T-helper 1 cell treated with Interleukin-12 subunit alpha and Interleukin-12 subunit beta and Interleukin-4 antibody, amounts not matched to agents 30 μg/mL and 1 μg/mL, for 36 hours (primary cell): ENCODE results near the gene HLCS.
"Not testable (repeated sequence)": the region's sequence is repeated elsewhere in the genome, so short reads cannot be mapped to it uniquely, and the experiment has no call there.

Experiments used
- H3K27ac Mint-ChIP-seq: one replicate; pipeline ENCODE4 v1.8.0; 2021; ENCODE audit warnings: mild to moderate bottlenecking, mixed read lengths
- H3K27me3 Mint-ChIP-seq: one replicate; pipeline ENCODE4 v1.8.0; 2021; ENCODE audit warnings: low read depth, mixed read lengths
- H3K36me3 Mint-ChIP-seq: one replicate; pipeline ENCODE4 v1.8.0; 2021; ENCODE audit warnings: low read depth, mixed read lengths
- H3K4me1 Mint-ChIP-seq: one replicate; pipeline ENCODE4 v1.8.0; 2021; ENCODE audit warnings: low read depth, mixed read lengths
- H3K4me3 Mint-ChIP-seq: one replicate; pipeline ENCODE4 v1.8.0; 2021; ENCODE audit warnings: mild to moderate bottlenecking, moderate library complexity, mixed read lengths
- H3K9me3 Mint-ChIP-seq: one replicate; pipeline ENCODE4 v1.8.0; 2021; ENCODE audit warnings: mixed read lengths

Gene HLCS

DNA sequence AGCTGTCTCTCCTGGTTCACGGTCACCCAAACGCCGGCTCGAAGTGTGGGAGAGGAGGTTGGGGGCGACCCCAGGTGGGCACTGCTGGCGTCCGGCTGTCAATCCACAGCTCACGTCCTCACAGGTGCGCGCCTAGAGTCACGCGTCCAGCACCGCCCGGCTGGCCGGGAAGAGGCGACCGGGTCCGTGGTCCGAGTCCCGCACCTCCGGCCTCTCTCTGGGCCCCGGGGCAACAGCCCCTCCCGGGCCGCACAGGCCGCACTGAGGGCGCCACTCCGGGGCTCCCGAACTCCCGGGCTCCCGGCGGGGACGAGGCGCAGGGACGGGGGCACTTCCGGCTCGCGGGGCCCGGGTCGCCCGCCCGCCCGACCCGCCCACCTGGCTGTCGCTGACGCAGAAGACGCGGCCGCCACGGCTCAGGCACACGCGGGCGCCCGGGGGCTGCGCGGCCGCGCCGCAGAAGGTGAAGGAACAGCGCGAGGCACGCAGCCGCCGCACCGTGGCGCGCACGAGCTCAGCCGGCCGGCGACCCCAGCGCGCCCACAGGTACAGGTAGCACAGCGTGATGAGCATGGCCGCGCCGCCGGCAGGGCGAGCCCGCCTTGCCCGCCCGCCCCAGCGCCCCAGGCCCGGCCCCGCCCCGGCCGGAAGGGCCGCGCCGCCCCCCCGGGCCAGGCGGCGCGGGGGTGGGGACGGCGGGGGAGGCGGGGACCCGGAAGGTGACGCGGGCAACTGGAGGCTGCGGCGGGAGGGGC lies at the start of gene HLCS:
Gene HLCS, minus strand, starts transcription at position 604 of the 755 bp plus-strand sequence. Its CDS starts 31 bp downstream, at position 573.
- Mint-ChIP-seq H3K4me1 (peaks cover 19% of the 10 kb centered on the region), H3K36me3 (peaks cover 6% of the 10 kb centered on the region), H3K27ac (peak within 1 kb of the TSS; percentile 94), H3K9me3 (no peaks in the 10 kb centered on the region), H3K27me3 (no peaks in the 10 kb centered on the region), H3K4me3 (peak within 1 kb of the TSS; percentile 87)

GRCh38 chr21:37009740-37010341 lies 43.4 kb upstream of the HLCS start:
- no peaks in the 10 kb centered on the region for H3K36me3 Mint-ChIP-seq
- peaks cover 39% of the 10 kb centered on the region for H3K27me3 Mint-ChIP-seq
- no peak overlapping the region for H3K27ac Mint-ChIP-seq
- H3K9me3 Mint-ChIP-seq = no peaks in the 10 kb centered on the region
- peak overlapping the region; percentile 52 for H3K4me3 Mint-ChIP-seq
- peaks cover 8% of the 10 kb centered on the region for H3K4me1 Mint-ChIP-seq

DNA sequence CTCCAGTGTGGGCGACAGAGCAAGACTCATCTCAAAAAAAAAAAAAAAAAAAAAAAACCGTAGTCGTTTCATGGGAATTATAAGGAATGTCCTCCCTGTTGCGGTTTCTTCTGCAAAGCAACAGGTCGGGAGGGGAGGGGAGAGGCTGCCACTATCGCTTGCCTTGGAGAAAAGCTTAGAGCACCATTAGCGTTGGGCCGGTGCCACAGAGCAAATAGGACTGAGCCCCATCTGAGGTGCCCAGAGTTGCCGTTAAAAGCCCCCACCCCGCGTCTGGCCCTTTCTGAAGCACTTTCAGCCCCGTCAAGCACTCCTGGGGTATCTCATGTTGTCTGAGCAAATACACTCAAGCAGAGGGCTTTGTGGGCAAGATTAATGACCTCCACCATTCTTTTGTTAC lies 42.3 kb upstream of the HLCS start:
- H3K4me3 Mint-ChIP-seq = no peak overlapping the region

DNA sequence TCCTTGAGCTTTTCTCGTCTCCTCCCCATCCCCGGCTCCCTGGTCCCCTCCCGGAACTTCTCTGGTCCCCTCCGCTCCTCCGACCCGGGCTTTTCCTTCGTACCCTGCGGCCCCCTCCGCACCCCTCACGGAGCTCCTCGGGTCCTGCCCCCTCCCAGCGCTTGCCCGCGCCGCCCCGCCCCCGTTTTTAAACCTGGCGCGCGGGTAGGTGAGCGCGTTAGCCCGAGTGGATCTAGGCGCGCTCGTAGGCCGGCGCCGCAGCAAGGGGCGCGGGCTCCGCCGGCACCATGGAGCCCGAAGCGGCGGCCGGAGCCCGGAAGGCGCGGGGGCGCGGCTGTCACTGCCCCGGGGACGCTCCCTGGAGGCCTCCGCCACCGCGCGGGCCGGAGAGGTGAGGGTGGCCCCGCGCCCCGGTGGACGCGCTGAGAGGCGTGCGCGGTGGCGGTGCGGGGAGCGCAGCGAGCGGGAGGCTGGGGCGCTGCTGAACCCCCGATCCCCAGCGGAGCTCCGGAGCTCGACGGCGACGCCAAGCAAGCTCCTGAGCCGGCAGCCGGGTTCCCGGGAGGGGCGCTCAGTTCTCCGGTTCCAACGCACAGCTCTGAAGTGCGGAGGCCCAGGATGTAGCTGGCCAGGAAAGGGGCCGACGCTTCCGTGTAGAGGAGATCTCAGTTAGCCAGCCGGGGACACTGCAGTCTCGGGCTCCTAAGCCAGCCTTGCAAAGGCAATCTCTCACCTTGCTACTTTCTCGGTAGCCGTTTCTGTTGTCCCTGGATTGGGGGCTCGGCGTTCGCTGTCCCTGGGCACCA lies 40.2 kb upstream of the HLCS start, which contains the start of gene RIPPLY3:
Gene RIPPLY3, plus strand, starts transcription at position 217 of the 806 bp plus-strand sequence. Its CDS starts 71 bp downstream, at position 288.
- peaks cover 8% of the 10 kb centered on the region for H3K4me1 Mint-ChIP-seq
- no peak within 1 kb of the TSS for H3K27ac Mint-ChIP-seq
- no peaks in the 10 kb centered on the region for H3K36me3 Mint-ChIP-seq
- peak within 1 kb of the TSS; percentile 66 for H3K4me3 Mint-ChIP-seq
- H3K9me3 Mint-ChIP-seq = no peaks in the 10 kb centered on the region
- H3K27me3 Mint-ChIP-seq = peaks cover 30% of the 10 kb centered on the region

More for the DNA sequence above, 42.3 kb upstream of the HLCS start:
- Mint-ChIP-seq H3K36me3 (no peaks in the 10 kb centered on the region), H3K4me1 (peaks cover 8% of the 10 kb centered on the region), H3K9me3 (no peaks in the 10 kb centered on the region), H3K27ac (no peak overlapping the region), H3K27me3 (peaks cover 34% of the 10 kb centered on the region)

DNA sequence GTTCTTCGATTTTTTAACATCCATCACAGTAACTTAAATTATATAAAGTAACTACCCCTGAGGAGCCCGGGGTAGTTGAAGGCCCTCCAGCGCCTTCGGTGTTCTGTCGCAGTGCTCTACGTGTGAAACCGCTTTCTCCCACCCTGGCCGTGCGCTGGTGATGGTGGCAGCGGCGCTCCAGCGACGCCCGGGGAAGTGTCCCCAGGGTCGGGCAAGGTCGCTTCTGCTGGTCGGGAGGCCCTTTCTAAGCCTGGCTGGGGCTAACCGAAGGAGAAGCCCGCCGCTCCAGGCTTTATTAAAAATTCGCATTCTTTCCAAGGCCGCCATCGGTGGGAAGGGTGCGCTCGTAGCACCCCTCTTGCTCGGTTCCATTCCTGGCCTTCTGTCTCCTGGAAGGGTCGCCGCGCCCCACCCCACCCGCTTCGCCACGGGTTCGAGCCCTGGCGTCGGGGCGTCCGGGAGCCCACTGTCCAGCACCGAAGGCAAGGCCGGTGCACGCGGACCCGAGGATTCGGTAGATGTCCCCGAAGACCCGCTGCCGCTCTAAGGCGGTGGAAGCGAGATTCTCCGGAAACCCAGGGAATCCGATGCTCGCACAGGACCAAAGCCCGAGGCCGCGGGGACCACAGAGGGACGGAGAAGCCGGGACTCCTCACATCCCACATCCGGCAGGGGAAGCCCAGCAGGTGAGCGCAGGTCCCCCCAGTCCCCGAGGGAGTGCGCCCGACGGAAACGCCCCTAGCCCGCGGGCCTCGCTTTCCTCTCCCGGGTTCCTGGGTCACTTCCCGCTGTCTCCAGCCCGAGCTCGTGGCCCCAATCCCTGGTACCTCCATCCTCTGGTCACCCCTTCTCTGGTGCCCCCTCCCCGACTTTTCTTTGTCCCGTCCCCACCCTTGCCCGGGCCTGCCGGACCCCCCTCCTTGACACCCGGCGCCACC lies 39.3 kb upstream of the HLCS start:
- Mint-ChIP-seq H3K4me1 (peaks cover 10% of the 10 kb centered on the region), H3K36me3 (no peaks in the 10 kb centered on the region), H3K27me3 (peaks cover 30% of the 10 kb centered on the region), H3K27ac (no peak overlapping the region), H3K9me3 (no peaks in the 10 kb centered on the region), H3K4me3 (no peak overlapping the region)

GRCh38 chr21:37003917-37004316 lies 37.4 kb upstream of the HLCS start:
- not testable (repeated sequence) for H3K27ac Mint-ChIP-seq, H3K4me3 Mint-ChIP-seq, H3K9me3 Mint-ChIP-seq, H3K36me3 Mint-ChIP-seq, H3K4me1 Mint-ChIP-seq
- peaks cover 19% of the 10 kb centered on the region for H3K27me3 Mint-ChIP-seq

DNA sequence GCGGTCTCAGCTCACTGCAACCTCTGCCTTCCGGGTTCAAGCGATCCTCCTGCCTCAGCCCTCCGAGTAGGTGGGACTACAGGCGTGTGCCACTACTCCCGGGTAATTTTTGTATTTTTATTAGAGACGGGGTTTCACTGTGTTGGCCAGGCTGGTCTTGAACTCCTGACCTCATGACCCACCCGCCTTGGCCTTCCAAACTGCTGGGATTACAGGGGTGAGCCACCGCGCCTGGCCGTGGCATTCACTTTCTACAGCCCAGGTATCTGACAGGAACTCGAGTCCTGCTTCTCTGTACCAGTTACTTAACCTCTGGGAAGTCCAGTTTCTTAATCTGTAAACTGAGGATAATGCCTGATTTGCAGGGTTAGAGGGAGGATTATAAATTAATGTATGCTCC lies 36.4 kb upstream of the HLCS start:
- not testable (repeated sequence) for H3K36me3 Mint-ChIP-seq, H3K9me3 Mint-ChIP-seq, H3K27me3 Mint-ChIP-seq, H3K27ac Mint-ChIP-seq, H3K4me3 Mint-ChIP-seq, H3K4me1 Mint-ChIP-seq

- no peak overlapping the region for H3K4me3 Mint-ChIP-seq
- peaks cover 2% of the 10 kb centered on the region for H3K4me1 Mint-ChIP-seq
- no peaks in the 10 kb centered on the region for H3K9me3 Mint-ChIP-seq
- H3K36me3 Mint-ChIP-seq = no peaks in the 10 kb centered on the region
- no peak overlapping the region for H3K27ac Mint-ChIP-seq
- H3K27me3 Mint-ChIP-seq = no peaks in the 10 kb centered on the region
Measured at GRCh38 chr21:37001441-37001840, 35.0 kb upstream of the HLCS start.

DNA sequence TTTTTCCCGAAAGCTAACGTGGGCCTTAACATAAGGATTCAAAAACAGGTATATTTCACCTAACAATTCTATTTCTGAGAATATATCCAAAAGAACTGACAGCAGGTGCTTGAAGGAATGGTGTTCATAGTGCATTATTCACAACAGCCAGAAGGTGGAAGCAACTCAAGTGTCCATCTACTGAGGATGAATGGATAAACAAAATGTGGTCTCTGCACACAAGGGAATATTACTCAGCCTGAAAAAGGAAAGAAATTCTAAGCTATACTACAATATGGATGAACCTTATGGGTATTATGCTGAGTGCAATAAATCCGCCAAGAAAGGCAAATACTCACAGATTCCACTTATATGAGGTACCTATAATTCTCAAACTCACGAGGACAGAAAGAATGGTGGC lies 33.9 kb upstream of the HLCS start:
- Mint-ChIP-seq H3K36me3 (no peaks in the 10 kb centered on the region), H3K4me3 (no peak overlapping the region), H3K27me3 (no peaks in the 10 kb centered on the region), H3K4me1 (peaks cover 2% of the 10 kb centered on the region), H3K27ac (no peak overlapping the region), H3K9me3 (no peaks in the 10 kb centered on the region)

- Mint-ChIP-seq H3K27me3 (peaks cover 3% of the 10 kb centered on the region), H3K36me3 (no peaks in the 10 kb centered on the region), H3K4me1 (peaks cover 4% of the 10 kb centered on the region), H3K4me3 (no peak overlapping the region), H3K9me3 (no peaks in the 10 kb centered on the region), H3K27ac (no peak overlapping the region)
Measured at GRCh38 chr21:36999131-36999898, 32.8 kb upstream of the HLCS start.

GRCh38 chr21:36995285-36995684 lies 28.8 kb upstream of the HLCS start:
- not testable (repeated sequence) for H3K4me1 Mint-ChIP-seq, H3K27ac Mint-ChIP-seq, H3K36me3 Mint-ChIP-seq, H3K27me3 Mint-ChIP-seq, H3K9me3 Mint-ChIP-seq, H3K4me3 Mint-ChIP-seq

DNA sequence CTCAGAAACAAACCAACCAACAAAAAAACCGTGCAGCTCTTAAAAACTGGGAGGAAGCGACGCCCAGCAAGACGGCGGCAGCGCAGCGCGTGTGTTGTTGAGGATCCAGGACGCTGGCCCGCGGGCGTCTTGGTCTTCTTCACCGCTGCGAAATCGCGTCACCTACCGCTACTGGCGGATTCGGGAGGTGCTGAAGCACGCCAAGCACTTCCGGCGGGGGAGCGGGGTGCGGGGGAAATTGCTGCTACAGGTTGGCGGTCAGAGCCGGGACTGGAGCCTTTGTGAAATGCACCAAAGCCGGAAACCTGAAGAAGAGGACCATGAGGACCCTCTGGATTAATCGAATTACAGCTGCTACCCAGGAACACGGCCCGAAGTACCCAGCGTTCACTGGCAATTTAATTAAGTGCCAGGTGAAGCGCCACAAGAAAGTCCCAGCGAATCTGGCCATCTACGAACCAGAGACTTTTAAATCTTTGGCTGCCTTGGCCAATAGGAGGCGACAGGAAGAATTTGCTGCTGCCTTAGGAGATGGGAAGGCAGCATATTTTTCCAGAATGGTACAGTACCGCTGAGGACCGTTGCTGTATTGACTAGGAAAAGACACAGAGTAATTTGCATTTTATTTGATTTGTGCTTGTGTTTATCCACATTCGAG lies 28.2 kb upstream of the HLCS start:
- no peak overlapping the region for H3K4me3 Mint-ChIP-seq
- H3K9me3 Mint-ChIP-seq = no peaks in the 10 kb centered on the region
- H3K4me1 Mint-ChIP-seq = peaks cover 5% of the 10 kb centered on the region
- H3K27me3 Mint-ChIP-seq = peaks cover 3% of the 10 kb centered on the region
- H3K27ac Mint-ChIP-seq = no peak overlapping the region
- no peaks in the 10 kb centered on the region for H3K36me3 Mint-ChIP-seq

- Mint-ChIP-seq H3K9me3 (no peaks in the 10 kb centered on the region), H3K27me3 (peaks cover 3% of the 10 kb centered on the region), H3K4me1 (peaks cover 18% of the 10 kb centered on the region), H3K27ac (no peak overlapping the region), H3K4me3 (no peak overlapping the region), H3K36me3 (no peaks in the 10 kb centered on the region)
Measured at GRCh38 chr21:36992671-36993070, 26.2 kb upstream of the HLCS start.
